T-helper 2 cell treated with Interferon-gamma antibody and Interleukin-4, amounts not matched to agents 5 μg/mL and 100 μg/mL, for 36 hours (primary cell): ENCODE results near the gene IPPK.
A peak's percentile ranks its signal among the peaks of the same experiment; 100 is the strongest.
"Not testable (repeated sequence)": the region's sequence is repeated elsewhere in the genome, so short reads cannot be mapped to it uniquely, and the experiment has no call there.

Source experiments
- DNase-seq: peaks from one replicate; pipeline ENCODE4 v3.0.0; 2021; ENCODE audit warnings: low spot score
- H3K27ac Mint-ChIP-seq: one replicate; pipeline ENCODE4 v1.8.0; 2021; ENCODE audit warnings: mild to moderate bottlenecking, mixed read lengths
- H3K27me3 Mint-ChIP-seq: one replicate; pipeline ENCODE4 v1.8.0; 2021; ENCODE audit warnings: low read depth, mixed read lengths
- H3K36me3 Mint-ChIP-seq: one replicate; pipeline ENCODE4 v1.8.0; 2021; ENCODE audit warnings: low read depth, mixed read lengths
- H3K4me1 Mint-ChIP-seq: one replicate; pipeline ENCODE4 v1.8.0; 2021; ENCODE audit warnings: low read depth, mixed read lengths
- H3K4me3 Mint-ChIP-seq: one replicate; pipeline ENCODE4 v1.8.0; 2022; ENCODE audit warnings: mild to moderate bottlenecking, moderate library complexity, mixed read lengths
- H3K9me3 Mint-ChIP-seq: one replicate; pipeline ENCODE4 v1.8.0; 2021; ENCODE audit warnings: mixed read lengths

IPPK gene

DNA sequence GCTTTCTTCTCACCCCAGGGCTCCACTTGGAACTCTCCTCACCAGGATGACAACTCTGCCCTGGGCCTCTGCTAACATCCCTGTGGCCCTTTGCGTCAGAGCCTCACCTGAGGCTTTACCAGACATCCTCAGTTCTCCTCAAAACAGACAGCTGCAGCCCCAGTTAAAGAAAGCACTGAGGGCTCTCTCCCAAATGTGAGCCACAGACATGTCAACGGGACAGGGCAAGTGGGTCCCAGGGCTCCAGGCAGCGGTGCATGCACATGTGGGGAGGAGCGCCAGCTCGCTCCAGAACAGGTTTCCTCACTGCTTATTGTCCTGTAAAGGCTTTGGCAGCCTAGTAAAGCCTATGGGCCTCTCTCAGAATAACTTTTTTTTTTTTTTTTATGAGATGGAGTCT is 37.3 kb downstream of the IPPK start:
- H3K4me1 Mint-ChIP-seq = peaks cover 5% of the 10 kb centered on the region
- DNase-seq = no peak
- no peak overlapping the region for H3K27ac Mint-ChIP-seq
- no peak overlapping the region for H3K4me3 Mint-ChIP-seq
- no peaks in the 10 kb centered on the region for H3K27me3 Mint-ChIP-seq
- H3K9me3 Mint-ChIP-seq = no peaks in the 10 kb centered on the region
- peaks cover 57% of the 10 kb centered on the region for H3K36me3 Mint-ChIP-seq

DNA sequence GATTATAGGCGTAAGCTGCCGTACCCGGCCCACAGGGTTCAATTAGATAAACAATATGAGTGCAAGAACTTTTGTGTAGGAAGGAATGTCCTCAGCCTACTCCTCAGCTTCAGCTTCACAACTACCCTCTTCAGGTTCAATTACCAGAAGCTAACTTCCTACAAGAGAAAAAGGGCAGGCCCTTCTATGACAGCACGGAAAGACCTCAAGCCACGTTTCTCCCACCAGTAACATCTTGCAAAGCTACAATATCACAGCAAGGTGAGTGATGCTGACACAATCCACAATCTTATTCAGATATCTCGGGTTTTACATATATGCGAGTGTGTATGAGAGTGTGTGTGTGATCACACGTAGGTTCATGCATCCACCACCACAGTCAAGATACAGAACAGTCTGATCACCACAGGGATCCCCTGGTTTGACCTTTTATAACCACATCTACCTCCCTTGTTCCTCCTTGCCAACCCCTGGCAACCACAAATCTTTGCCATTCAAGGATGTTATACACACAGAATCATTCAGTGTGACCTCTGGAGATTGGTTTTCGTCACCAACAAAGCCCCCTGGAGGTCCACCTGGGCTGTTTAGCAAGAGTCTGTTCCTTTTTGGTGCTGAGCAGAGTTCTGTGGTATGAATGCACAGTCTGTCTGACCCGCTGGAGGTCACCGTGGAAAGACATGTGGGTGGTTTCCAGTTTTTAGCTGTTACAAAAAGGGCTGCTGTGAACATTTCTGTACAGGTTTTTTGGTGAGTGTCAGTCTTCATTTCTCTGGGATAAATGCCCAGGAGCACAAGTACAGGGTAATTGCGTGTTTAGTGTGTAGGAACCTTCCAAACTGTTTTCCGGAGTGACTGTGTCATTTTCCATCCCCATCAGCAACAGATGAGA is 38.2 kb downstream of the IPPK start:
- Mint-ChIP-seq H3K36me3 (peaks cover 60% of the 10 kb centered on the region), H3K9me3 (no peaks in the 10 kb centered on the region), H3K27me3 (no peaks in the 10 kb centered on the region), H3K27ac (no peak overlapping the region), H3K4me1 (peaks cover 5% of the 10 kb centered on the region), H3K4me3 (no peak overlapping the region)
- DNase-seq = peak; percentile 49

DNA sequence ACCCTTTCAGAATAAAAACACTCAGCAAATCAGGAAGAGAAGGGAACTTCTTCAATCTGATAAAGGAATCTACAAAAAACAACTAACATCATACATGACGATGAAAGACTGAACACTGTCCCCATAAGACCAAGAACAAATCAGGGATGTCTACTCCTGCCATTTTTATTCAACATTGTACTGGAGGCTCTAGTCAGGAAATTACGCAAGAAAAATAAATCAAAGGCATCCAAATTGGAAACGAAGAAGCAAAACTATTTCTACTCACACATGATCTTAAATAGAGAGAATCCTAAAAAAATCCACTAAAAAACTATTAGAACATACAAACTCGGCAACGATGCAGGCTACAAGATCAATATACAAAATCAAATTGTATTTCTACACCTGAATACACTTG is 42.3 kb downstream of the IPPK start:
- Mint-ChIP-seq H3K4me3 (no peak overlapping the region), H3K9me3 (no peaks in the 10 kb centered on the region), H3K27ac (no peak overlapping the region), H3K36me3 (peaks cover 53% of the 10 kb centered on the region), H3K27me3 (no peaks in the 10 kb centered on the region), H3K4me1 (peaks cover 5% of the 10 kb centered on the region)
- no peak for DNase-seq

DNA sequence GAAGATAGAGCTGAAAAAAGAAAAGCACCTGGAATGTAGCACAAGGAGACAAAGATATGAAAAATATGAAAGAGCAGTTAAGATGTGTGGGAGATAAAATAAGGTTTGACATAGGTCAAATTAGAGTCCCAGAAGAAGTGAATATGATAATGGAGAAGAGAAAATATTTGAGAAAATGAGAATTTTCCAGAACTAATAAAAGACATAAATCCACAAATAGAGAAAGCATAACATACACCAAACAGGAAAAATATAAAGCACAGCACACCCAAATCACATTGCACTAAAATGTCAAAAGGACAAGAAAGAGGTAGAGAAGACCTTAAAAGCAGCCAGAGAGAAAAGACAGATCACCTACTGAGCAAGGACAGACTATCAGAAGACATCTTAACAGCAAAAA is 43.4 kb downstream of the IPPK start:
- Mint-ChIP-seq H3K36me3 (peaks cover 49% of the 10 kb centered on the region), H3K4me3 (no peak overlapping the region), H3K27me3 (no peaks in the 10 kb centered on the region), H3K27ac (no peak overlapping the region), H3K4me1 (no peaks in the 10 kb centered on the region), H3K9me3 (no peaks in the 10 kb centered on the region)
- no peak for DNase-seq

DNA sequence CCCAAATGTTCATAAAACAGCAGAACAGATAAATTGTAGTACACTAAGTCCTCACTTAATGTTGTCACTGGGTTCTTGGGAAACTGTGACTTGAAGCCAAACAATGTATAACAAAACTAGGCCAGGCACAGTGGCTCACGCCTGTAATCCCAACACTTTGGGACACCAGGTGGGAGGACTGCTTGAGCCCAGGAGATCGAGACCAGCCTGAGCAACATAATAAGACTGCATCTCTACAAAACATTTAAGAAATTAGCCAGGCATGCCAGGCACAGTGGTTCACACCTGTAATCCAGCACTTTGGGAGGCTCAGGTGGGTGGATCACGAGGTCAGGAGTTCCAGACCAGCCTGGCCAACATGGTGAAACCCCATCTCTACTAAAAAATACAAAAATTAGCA is 46.0 kb downstream of the IPPK start:
- not testable (repeated sequence) for H3K27me3 Mint-ChIP-seq, H3K4me1 Mint-ChIP-seq, DNase-seq, H3K9me3 Mint-ChIP-seq, H3K4me3 Mint-ChIP-seq, H3K27ac Mint-ChIP-seq
- peaks cover 44% of the 10 kb centered on the region for H3K36me3 Mint-ChIP-seq

DNA sequence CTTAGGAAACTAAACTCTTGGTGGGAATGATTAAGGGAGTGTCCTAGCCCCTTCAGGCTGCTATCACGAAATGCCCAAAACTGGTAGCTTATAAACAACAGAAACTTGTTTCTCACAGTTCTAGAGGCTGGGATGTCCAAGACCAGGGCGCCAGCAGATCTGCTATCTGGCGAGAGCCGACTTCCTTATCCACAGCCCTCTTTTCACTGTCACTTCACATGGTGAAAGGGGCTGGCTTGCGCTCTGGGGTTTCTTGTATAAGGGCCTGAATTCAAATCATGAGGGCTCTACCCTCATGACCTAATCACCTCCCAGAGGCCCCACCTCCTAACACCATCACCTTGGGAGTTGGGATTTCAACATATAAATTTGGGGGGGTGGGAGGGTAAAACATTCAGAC is 49.1 kb downstream of the IPPK start:
- Mint-ChIP-seq H3K36me3 (peaks cover 29% of the 10 kb centered on the region), H3K9me3 (no peaks in the 10 kb centered on the region), H3K27ac (no peak overlapping the region), H3K27me3 (no peaks in the 10 kb centered on the region), H3K4me1 (no peaks in the 10 kb centered on the region), H3K4me3 (no peak overlapping the region)
- no peak for DNase-seq

DNA sequence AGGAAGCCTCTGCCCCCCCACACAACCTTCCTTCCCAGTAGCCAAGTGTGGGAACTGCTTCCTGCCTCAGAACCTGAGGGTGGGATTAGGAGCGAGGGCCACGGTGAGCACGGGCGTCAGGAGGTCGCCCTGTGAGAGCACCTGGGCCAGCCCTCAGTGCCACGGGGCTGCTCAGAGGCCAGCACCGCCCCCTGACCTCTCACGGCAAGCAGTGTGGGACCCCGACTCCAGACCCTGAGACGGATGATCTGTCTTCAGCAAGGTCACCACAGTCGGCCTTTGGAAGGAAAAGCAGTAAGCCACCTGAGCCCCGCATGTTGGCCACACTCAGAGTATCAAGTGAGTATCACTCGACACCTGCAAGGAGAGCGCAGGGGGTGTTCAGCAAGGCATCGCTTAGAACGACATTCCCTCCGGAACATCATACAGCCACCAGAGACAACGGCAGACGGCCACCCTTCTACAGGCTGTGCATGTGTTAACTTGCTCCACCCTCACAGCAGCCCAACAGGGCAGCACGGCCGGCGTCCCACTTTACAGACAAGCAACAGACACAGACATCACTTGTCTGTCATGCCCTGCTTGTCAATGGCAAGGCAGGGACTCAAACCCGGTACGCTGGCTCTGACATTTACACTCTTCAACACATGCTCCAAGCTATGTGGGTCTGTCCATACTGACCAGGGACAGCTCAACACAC is 50.2 kb downstream of the IPPK start:
- DNase-seq = no peak
- Mint-ChIP-seq H3K27ac (peak overlapping the region; percentile 9), H3K36me3 (peaks cover 33% of the 10 kb centered on the region), H3K9me3 (no peaks in the 10 kb centered on the region), H3K4me3 (no peak overlapping the region), H3K4me1 (no peaks in the 10 kb centered on the region), H3K27me3 (no peaks in the 10 kb centered on the region)

DNA sequence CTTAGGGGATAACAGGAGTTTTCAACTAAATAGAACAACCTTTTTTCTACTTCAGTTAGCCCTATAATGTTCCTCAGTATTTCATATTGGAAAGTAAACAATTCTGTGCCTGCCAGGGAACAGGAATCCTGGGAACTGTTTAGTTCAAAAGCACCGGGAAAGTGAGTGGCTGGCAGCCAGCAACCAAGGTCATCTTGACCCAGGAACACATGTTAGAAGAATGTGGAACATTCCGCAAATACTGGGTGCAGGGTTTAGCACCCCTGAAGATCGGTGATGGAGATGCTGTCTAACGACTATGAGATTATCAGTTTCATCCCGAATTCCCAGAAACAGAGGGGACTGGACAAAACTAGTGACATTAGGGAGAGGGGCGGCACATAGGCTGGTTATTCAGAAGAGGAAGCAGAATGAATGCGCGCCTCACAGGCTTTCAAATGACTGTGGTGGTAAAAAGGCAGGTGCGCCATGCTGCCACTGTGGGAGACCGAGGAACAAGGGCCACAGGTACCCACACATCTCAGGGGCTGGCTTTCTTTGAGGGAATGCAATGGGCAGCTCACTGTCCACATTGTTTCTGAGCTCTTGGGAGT is 51.2 kb downstream of the IPPK start:
- Mint-ChIP-seq H3K27ac (no peak overlapping the region), H3K36me3 (peaks cover 37% of the 10 kb centered on the region), H3K4me1 (no peaks in the 10 kb centered on the region), H3K9me3 (no peaks in the 10 kb centered on the region), H3K27me3 (no peaks in the 10 kb centered on the region), H3K4me3 (no peak overlapping the region)
- no peak for DNase-seq

DNA sequence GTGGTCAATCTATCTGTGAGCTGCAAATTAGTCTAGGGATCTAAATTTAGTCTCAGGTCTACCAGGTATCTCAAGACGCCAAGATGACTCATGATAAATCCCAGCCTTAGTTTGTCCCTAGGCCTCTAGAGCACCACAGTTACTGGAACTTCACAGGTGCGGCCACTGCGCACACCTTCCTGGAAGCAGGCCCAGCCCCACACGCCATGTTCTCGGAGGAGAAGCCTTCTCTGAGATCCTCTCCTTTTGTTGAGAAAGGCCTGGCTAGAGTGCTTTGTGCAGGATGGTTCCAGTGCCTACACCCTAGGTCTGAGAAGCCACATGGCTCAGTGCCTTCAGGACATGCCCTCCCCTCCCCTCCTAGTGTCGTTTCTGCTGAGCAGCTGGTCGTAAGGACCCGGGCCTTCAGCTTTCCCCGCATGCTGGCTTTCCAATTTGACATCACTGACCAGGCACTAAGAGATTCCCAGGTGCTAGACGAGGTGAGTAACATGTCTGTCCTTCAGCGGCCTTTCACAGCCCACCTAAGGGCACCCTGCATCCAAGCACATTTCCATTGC is 51.9 kb downstream of the IPPK start:
- peaks cover 40% of the 10 kb centered on the region for H3K36me3 Mint-ChIP-seq
- no peaks in the 10 kb centered on the region for H3K4me1 Mint-ChIP-seq
- H3K27ac Mint-ChIP-seq = no peak overlapping the region
- H3K9me3 Mint-ChIP-seq = no peaks in the 10 kb centered on the region
- no peak for DNase-seq
- no peaks in the 10 kb centered on the region for H3K27me3 Mint-ChIP-seq
- H3K4me3 Mint-ChIP-seq = no peak overlapping the region

DNA sequence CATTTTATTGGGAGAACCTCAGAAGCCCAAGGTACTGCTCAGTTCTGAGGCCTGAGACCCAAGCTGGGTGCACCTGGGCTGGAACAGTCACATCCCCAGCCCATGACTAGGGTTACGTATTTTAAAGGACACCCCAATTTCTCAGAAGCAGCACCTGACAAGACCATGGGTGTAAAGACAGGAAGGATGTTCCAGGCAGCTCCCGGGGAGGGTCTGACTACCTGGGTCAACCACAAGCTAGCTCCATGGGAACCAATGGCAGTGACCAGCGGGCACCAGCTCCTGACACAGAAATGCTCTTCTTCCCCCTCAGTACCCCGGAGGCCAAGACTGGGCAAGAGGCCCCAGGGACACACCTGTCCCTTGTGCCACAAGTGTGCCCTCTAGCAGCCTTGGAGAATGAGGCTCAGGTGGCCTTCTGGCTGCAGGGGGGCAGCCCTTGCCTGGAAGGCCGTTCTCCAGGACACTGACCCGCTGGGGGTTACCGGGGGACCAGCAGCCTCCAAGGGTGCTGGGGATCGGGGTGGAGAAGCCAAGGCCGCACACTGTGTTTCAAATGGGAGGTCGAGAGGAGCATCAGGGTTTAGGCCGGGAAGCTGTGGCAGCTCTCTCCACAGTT is 52.6 kb downstream of the IPPK start:
- no peaks in the 10 kb centered on the region for H3K4me1 Mint-ChIP-seq
- DNase-seq = no peak

DNA sequence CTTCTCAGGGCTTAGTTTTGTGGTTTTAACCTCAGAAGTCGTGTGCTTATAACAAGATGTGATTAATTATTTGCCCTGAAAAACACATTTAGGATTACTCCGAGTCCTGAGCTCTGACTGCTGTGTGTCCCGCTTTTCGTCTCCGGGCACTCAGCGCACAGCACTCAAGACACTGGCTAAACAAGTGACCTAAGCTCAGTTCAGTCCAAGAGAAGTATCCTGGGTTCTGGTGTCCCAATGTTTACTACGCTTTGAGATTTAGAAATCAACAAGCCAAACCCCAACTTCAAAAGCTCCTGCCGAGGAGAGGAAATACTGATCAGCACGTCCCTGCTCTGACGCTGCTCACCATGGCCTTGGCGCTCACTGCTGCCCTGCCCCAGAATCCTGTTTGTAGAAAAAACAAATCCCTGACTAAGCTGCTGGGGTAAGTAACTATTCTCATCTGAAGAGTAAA is 53.2 kb downstream of the IPPK start:
- Mint-ChIP-seq H3K36me3 (peaks cover 45% of the 10 kb centered on the region), H3K27me3 (no peaks in the 10 kb centered on the region), H3K4me1 (no peaks in the 10 kb centered on the region), H3K4me3 (no peak overlapping the region), H3K27ac (no peak overlapping the region), H3K9me3 (no peaks in the 10 kb centered on the region)
- no peak for DNase-seq

More for the DNA sequence above, 52.6 kb downstream of the IPPK start:
- H3K9me3 Mint-ChIP-seq = no peaks in the 10 kb centered on the region
- no peak overlapping the region for H3K27ac Mint-ChIP-seq
- peaks cover 45% of the 10 kb centered on the region for H3K36me3 Mint-ChIP-seq
- no peaks in the 10 kb centered on the region for H3K27me3 Mint-ChIP-seq
- H3K4me3 Mint-ChIP-seq = no peak overlapping the region

DNA sequence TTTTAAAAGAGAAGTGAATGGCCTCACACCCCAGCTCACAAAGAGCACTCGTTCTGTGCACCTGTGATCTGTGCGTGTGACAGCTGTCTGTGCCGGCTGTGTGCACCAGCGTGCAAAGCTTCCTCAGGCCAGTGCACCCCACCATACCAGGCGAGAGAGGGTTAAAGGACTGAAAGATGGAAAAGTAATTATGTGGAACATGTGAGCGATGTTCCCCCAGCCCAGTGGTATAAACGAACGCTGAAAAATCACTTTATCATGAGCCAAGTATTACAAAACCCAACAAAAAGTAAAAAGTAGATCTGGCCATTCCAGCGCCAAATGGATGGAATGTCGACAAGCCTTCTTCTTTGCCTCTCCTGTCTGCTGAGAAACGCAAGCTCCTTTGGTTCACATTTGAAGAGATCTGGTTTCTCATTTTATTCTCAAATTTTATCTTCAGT is 53.7 kb downstream of the IPPK start:
- Mint-ChIP-seq H3K27me3 (no peaks in the 10 kb centered on the region), H3K4me1 (no peaks in the 10 kb centered on the region), H3K9me3 (no peaks in the 10 kb centered on the region), H3K4me3 (no peak overlapping the region), H3K36me3 (peaks cover 45% of the 10 kb centered on the region), H3K27ac (no peak overlapping the region)
- DNase-seq = no peak

DNA sequence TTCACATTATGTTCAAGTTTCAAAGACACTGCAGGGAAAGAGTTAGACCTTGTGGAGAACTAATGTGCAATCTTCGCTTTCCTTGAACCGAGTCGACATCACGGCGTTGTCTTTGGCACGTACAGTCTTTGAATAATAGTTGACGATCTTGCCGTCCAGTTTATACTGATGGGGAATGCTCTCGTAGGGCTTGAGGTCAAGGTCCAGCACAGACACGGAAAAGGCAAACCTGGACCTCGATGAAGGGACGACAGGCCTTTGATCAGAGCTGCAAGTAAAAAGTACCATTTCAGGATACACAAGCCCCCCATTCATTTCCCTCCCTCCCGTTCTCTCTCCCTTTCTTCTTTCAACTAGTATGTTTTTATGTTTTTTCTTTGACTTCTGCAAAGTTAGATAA is 54.1 kb downstream of the IPPK start:
- no peak for DNase-seq
- no peaks in the 10 kb centered on the region for H3K27me3 Mint-ChIP-seq
- peaks cover 47% of the 10 kb centered on the region for H3K36me3 Mint-ChIP-seq
- no peaks in the 10 kb centered on the region for H3K9me3 Mint-ChIP-seq
- H3K27ac Mint-ChIP-seq = no peak overlapping the region
- no peaks in the 10 kb centered on the region for H3K4me1 Mint-ChIP-seq
- no peak overlapping the region for H3K4me3 Mint-ChIP-seq
